Measurements from ENCODE around the gene HDAC4. TPM values are rescaled to one million over a fixed set of nuclear protein-coding genes. Genes with fewer than 3 reads are reported as not detected.
A peak's percentile ranks its signal among the peaks of the same experiment; 100 is the strongest.

The HDAC4 gene
- total RNA-seq, 2 experiments from 2014 or later: 25.2 to 65.1 TPM

DNA sequence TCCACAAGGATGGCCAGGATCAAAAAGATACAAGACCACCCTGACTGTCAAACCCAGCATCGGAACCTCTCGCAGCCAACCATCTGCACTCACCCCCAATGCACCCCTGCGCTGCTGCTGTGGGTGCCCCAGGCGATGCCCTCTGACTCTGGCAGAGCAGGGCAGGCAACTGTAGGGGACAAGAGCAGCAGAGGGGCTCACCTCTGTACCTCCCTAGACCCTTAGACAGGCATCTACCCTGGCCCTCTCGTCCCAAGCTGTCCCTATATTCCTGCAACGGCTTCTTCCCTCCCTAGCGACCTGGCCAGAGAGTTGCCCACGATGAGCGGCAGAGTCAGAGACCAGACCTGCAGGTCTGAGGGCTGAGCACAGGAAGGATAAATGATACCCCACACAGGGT lies 128.2 kb downstream of the HDAC4 start:
- peaks cover 8% of the 10 kb centered on the region for H3K36me3 Mint-ChIP-seq
- H3K4me3 Mint-ChIP-seq: no peak overlapping the region
- ATAC-seq (no peak), DNase-seq (peak; percentile 36)
- H3K27me3 Mint-ChIP-seq: peaks cover 8% of the 10 kb centered on the region
- no peak overlapping the region for H3K27ac Mint-ChIP-seq
- H3K4me1 Mint-ChIP-seq: peaks cover 82% of the 10 kb centered on the region
- CTCF ChIA-PET: interaction anchor here (1.0 to 1.1 kb wide), 2 partner anchors 49 to 56 kb away, joined by 3 to 4 read pairs; no protein-coding TSS in a partner anchor
- no peaks in the 10 kb centered on the region for H3K9me3 Mint-ChIP-seq (ENCODE audit: low read depth)

DNA sequence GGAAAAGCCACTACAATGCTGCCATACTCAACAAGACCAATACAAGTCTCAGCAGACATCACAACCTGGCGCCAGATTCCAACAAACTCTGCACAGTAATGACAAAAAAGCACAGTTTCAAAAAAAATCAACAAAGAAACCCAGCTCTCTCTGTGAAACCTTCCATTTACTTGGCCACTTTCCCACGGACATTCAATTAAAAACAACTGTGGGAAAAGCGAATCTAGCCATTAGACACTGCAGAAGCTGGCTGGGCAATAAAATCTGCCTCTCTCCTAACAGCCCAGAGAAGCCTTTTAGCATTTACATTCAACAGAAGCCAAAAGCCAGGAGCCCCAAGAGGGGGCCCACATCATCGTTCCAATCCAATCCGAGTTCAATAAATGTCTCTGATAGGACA lies 128.9 kb downstream of the HDAC4 start:
- Mint-ChIP-seq H3K4me3 (no peak overlapping the region), H3K36me3 (peaks cover 8% of the 10 kb centered on the region), H3K27ac (no peak overlapping the region), H3K4me1 (peaks cover 82% of the 10 kb centered on the region), H3K27me3 (peaks cover 8% of the 10 kb centered on the region), H3K9me3 (ENCODE audit: low read depth) (no peaks in the 10 kb centered on the region)
- DNase-seq (peak; percentile 23), ATAC-seq (no peak)
- CTCF ChIA-PET: no interaction called here

DNA sequence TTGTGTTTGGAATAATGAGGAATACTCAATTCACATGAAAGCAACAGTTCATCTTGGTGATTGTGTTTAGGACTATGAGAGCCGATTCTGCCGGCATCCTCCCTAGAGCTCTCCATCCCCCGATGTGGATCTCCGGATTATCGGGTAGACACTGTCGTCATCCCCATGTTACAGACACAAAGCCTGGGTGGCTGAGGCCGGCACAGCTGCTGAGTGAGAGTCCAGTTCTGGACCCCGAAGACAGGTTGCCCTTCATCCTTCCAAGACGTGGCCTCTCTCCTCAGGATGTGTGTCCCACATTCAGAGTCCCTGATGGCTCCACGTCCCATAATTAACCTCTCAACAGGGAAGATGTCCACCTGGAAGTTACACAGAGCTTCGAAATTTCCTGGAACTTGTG lies 129.3 kb downstream of the HDAC4 start:
- Mint-ChIP-seq H3K36me3 (peaks cover 8% of the 10 kb centered on the region), H3K9me3 (ENCODE audit: low read depth) (no peaks in the 10 kb centered on the region), H3K4me1 (peaks cover 82% of the 10 kb centered on the region), H3K4me3 (no peak overlapping the region), H3K27ac (no peak overlapping the region), H3K27me3 (peaks cover 8% of the 10 kb centered on the region)
- no peak for ATAC-seq
- DNase-seq: peak; percentile 37
- CTCF ChIA-PET: interaction anchor here (0.8 kb wide), 1 partner anchor 123 kb away, joined by 3 read pairs; no protein-coding TSS in a partner anchor

DNA sequence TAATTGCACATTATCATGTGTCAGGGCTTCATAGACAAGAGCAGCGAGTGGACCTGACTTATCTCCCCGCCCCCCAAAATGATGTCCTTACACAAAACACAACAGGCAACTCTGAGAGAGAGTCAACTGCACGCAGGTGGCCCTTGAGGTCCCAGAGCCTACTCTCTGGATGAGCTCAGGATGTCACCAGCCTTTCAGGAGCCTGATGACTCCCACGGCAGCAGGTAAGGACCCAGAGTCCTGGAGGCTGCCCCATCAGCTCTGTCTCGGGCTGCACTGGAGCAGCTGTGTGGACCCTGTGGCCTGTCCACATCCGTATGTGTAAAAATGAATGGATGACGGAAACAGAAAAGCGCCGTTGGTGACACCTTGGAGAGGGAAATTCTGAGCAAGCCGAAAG lies 130.9 kb downstream of the HDAC4 start:
- Mint-ChIP-seq H3K9me3 (ENCODE audit: low read depth) (no peaks in the 10 kb centered on the region), H3K4me3 (no peak overlapping the region), H3K27me3 (peaks cover 8% of the 10 kb centered on the region), H3K4me1 (peaks cover 83% of the 10 kb centered on the region), H3K36me3 (peaks cover 8% of the 10 kb centered on the region), H3K27ac (no peak overlapping the region)
- ATAC-seq: no peak
- CTCF ChIA-PET: interaction anchor here (3.4 kb wide), 1 partner anchor 18 kb away, joined by 18 read pairs; no protein-coding TSS in a partner anchor
- DNase-seq: peak; percentile 26

DNA sequence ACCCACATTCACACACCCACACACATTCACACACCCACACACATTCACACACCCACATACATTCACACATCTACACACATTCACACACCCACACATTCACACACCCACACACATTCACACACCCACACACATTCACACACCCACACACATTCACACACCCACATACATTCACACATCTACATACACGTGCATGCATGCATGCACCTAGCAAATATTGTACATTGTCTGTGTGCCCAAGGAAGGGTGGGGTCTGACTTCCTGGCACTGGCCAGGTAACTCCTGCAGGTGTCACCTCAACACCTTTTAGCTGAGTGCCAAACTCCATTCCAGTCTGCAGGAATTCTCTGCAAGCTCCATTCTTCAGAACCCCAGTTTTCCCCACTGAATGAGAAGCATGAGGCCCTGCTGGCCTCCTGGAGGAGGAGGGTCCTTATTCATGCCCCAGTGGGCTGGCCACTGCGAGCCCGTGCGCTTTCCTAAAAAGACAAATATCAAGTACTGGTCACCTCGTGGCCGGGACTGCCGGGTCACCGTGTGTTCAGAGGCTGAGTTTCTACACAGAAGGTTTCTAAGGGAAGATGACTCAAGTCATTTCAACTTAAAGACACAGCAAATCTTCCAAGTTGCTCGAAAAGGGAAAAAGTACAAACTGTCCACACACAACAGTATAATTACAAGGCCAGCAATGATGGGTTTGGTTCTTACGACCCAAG lies 131.5 kb downstream of the HDAC4 start:
- CTCF ChIA-PET: interaction anchor here (3.4 kb wide), 1 partner anchor 19 kb away, joined by 18 read pairs; no protein-coding TSS in a partner anchor
- Mint-ChIP-seq H3K36me3 (peaks cover 8% of the 10 kb centered on the region), H3K4me3 (no peak overlapping the region), H3K27ac (no peak overlapping the region), H3K27me3 (peaks cover 8% of the 10 kb centered on the region), H3K4me1 (peaks cover 84% of the 10 kb centered on the region), H3K9me3 (ENCODE audit: low read depth) (no peaks in the 10 kb centered on the region)
- DNase-seq: peak; percentile 36
- ATAC-seq: no peak

DNA sequence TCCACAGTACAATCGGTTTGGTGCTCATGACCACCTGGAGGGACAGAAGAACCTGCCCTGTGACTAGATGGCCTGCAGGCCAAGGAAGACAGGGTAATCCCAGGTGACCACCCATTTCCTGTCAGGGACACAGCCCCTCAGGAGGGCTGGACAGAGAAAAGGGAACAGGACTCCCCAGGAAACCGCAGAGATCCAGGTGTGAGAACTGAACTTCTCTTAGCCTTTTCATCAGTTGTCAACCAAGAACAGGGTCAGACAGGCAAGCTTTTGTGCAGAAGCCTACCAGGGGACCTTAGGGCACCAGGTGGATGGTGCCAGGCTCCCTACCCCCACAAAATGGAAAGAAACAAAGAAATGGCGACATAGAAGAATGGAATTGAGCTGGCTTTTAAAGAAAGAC lies 132.3 kb downstream of the HDAC4 start:
- peak; percentile 36 for DNase-seq
- H3K27ac Mint-ChIP-seq: peak overlapping the region; percentile 97

DNA sequence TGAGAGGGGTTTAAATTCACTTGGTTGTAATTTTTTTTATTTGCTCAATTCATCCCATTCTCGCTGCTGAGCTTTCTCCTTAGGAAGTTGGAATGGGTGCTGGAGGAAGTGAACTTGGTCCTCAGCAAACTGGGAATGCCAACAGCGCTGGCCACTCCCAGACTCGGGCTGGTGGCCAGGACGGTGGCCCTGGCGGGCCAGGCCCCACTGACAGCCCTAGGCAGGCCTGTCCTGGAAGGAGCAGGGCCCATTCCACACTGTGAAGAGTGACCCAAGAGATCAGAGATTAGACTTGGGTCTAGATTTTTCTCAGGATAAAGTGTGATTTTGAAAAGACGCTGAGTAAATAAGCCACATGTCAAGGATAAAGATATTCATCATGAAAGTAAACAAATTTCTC lies 132.7 kb downstream of the HDAC4 start:
- DNase-seq: peak; percentile 37
- Mint-ChIP-seq H3K4me1 (peaks cover 83% of the 10 kb centered on the region), H3K4me3 (peak overlapping the region; percentile 90), H3K27me3 (peaks cover 8% of the 10 kb centered on the region), H3K27ac (peak overlapping the region; percentile 97), H3K36me3 (peaks cover 8% of the 10 kb centered on the region), H3K9me3 (ENCODE audit: low read depth) (no peaks in the 10 kb centered on the region)
- no peak for ATAC-seq
- CTCF ChIA-PET: interaction anchor here (0.8 to 3.4 kb wide), 19 partner anchors 8 to 329 kb away, joined by 3 to 18 read pairs (median 7); partner anchors contain the start of gene HDAC4

More for the DNA sequence above, 132.3 kb downstream of the HDAC4 start:
- CTCF ChIA-PET: interaction anchor here (1.6 to 3.4 kb wide), 4 partner anchors 20 to 133 kb away, joined by 7 to 18 read pairs (median 14); partner anchors contain the start of gene HDAC4
- Mint-ChIP-seq H3K9me3 (ENCODE audit: low read depth) (no peaks in the 10 kb centered on the region), H3K36me3 (peaks cover 5% of the 10 kb centered on the region), H3K27me3 (peaks cover 8% of the 10 kb centered on the region), H3K4me1 (peaks cover 84% of the 10 kb centered on the region), H3K4me3 (no peak overlapping the region)
- ATAC-seq: no peak

DNA sequence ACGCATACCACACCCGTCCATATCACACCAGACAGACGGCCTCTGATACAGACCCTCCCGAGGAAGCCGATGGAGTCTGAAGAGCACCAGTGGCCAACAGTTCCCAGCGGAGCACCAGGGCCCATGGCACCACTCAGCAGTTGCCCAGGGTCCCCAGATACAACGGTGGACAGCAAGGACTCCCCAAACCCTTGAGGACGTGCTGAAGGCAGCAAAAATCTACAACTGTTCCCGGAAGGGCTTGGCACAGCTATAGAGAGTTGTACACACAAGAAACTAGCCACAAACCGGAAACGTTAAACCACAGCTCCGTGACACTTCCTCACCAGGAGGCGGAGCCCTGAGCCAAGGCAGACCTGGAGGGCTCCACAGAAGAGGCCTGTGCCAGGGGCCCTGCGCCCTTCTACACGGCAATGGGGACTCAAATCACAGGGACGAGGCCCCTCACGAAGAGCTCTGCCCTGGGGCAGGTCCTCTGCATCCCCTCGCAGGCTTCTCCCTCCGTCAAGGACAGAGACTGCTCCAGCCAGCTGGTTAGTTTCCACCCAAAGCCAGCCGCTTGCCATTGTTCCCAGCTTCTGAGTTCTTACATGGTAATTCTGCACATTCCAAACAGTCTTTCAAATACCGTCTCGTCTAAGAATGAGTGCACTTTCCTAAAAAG lies 133.4 kb downstream of the HDAC4 start:
- peak; percentile 82 for ATAC-seq
- H3K4me3 Mint-ChIP-seq: peak overlapping the region; percentile 90
- H3K27ac Mint-ChIP-seq: peak overlapping the region; percentile 97
- DNase-seq: peak; percentile 98
- H3K4me1 Mint-ChIP-seq: peaks cover 78% of the 10 kb centered on the region
- no peaks in the 10 kb centered on the region for H3K9me3 Mint-ChIP-seq (ENCODE audit: low read depth)
- peaks cover 10% of the 10 kb centered on the region for H3K36me3 Mint-ChIP-seq
- peaks cover 4% of the 10 kb centered on the region for H3K27me3 Mint-ChIP-seq
- CTCF ChIA-PET: interaction anchor here (0.8 to 3.4 kb wide), 23 partner anchors 8 to 329 kb away, joined by 3 to 18 read pairs (median 5); partner anchors contain the start of gene HDAC4

DNA sequence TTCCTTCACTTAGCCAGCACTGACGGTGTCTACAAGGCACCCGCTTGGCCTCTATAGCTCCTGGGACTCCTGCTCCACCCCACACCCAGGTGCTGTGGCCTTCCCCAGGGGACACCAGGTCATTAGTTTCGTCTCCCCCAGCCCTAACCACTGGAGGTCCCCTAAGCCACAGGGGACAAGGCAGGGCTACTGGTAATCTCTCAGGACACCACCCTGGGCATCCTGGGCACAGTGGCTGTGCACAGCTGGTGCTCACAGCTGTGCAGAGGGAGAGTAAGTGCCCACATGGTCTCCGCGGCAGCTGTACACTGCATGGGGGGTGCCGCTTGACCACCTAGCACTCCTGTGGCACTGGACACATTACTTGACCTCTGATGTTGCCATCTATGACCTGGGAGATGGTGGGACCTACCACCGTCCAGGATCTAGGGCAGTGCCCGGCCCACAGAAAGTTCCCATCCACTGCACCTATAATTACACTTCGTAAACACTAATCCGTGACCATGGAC lies 134.0 kb downstream of the HDAC4 start:
- ATAC-seq: no peak
- Mint-ChIP-seq H3K27me3 (peaks cover 4% of the 10 kb centered on the region), H3K9me3 (ENCODE audit: low read depth) (no peaks in the 10 kb centered on the region), H3K4me3 (peak overlapping the region; percentile 90), H3K4me1 (peaks cover 76% of the 10 kb centered on the region), H3K27ac (peak overlapping the region; percentile 97), H3K36me3 (peaks cover 10% of the 10 kb centered on the region)
- DNase-seq: peak; percentile 40
- CTCF ChIA-PET: interaction anchor here (0.9 to 3.4 kb wide), 23 partner anchors 9 to 330 kb away, joined by 3 to 18 read pairs (median 5); partner anchors contain the start of gene HDAC4

DNA sequence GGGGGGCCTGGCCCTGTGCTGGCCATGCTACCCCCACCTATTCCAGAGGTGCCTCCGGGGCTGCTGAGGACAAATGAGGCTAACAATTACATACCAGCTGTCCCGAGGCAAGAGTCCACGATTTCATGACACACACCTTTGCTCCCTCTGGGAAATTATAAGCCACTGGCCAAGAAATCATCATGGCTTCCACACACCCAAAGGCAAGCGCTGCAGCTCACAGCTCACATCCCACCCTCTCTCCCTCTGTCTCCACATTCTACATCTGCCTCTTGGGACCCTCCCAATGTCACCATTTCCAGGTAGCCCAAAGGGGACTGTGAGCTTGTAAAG lies 134.4 kb downstream of the HDAC4 start:
- CTCF ChIA-PET: interaction anchor here (1.1 to 3.4 kb wide), 9 partner anchors 19 to 131 kb away, joined by 3 to 18 read pairs (median 9); no protein-coding TSS in a partner anchor

DNA sequence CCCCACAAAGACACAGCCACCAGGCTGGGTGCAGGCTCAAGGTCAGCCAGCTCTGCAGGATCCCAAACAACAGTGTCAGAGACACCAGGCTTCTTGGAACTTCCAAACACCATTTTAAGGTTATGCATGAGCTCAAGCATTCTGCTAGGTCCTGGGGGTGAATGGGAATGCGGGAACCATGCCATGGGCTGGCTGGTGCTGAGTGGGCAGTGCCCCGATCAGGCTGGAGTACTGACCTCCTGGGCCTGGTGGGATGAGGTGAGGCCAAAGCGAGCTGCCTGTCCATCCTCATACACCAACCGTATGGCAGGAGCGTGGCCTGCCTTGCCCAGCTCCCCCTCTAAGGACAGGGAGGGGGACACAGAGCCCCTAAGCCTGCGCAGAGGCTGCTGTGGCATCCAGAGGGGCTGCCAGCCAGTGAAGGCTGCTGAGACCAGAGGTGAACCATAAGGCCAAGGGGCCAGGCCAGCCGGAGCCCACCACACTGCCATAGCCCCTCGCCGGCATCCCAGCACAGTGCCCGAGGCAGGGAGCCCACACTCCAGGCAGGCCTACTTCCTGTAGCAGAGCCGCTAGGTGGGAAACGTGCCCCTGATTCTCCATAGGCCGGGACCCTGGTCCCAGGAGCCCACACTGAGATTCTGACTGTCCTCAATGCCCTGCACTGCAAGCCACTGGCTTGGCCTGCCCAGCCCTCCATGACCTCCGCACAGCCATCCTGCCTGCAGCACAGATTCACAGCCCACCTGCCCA lies 135.0 kb downstream of the HDAC4 start:
- H3K27me3 Mint-ChIP-seq: peaks cover 2% of the 10 kb centered on the region
- H3K4me3 Mint-ChIP-seq: peak overlapping the region; percentile 90
- DNase-seq (peak; percentile 41), ATAC-seq (no peak)
- H3K27ac Mint-ChIP-seq: peak overlapping the region; percentile 97
- CTCF ChIA-PET: interaction anchor here (0.7 to 2.9 kb wide), 10 partner anchors 14 to 131 kb away, joined by 3 to 18 read pairs (median 6); no protein-coding TSS in a partner anchor
- H3K4me1 Mint-ChIP-seq: peaks cover 81% of the 10 kb centered on the region
- H3K36me3 Mint-ChIP-seq: peaks cover 9% of the 10 kb centered on the region
- no peaks in the 10 kb centered on the region for H3K9me3 Mint-ChIP-seq (ENCODE audit: low read depth)

More for the DNA sequence above, 134.4 kb downstream of the HDAC4 start:
- Mint-ChIP-seq H3K36me3 (peaks cover 9% of the 10 kb centered on the region), H3K9me3 (ENCODE audit: low read depth) (no peaks in the 10 kb centered on the region), H3K27ac (peak overlapping the region; percentile 97), H3K4me3 (peak overlapping the region; percentile 90), H3K27me3 (peaks cover 3% of the 10 kb centered on the region), H3K4me1 (peaks cover 75% of the 10 kb centered on the region)
- no peak for ATAC-seq
- DNase-seq: no peak

DNA sequence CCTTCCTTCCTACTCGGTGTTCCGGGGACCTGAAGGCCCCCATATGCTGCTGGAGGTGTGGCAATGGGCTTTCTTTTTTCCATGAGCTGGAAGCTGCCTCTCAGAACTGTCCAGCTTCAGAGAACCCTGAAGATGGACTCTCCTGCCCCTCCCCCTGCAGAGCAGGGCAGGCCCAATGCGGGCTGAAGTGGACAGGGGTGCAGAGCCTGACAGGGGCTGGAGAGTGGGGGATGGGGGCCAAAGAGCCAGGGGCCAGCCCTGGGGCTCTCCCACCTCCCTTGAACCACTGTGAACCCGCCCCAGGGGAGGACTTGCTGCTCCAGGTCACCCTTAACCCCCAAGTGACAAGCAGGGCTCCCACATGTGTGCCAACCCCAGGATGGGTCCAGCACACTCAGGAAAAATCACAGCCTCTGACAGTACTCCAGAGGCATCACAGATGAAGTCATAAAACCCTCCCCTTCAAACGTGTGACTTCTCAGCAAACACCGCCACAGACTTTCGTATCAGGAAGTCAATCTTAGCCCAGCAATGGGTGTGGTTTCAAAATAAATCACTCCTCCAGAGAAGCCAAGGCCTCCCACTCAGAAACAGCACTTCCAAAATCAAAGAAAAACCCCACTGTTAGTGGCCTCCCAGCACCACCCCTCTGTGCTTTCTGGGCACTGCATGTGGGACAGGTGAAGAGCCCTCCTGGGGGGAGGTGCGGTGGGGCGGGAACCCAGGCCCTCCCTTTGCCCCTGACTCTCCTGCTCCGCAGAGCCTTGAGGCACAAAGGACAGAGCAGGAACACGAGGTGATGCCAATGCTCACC lies 135.8 kb downstream of the HDAC4 start:
- no peaks in the 10 kb centered on the region for H3K9me3 Mint-ChIP-seq (ENCODE audit: low read depth)
- peak overlapping the region; percentile 90 for H3K4me3 Mint-ChIP-seq
- ATAC-seq (peak; percentile 71), DNase-seq (peak; percentile 86)
- peak overlapping the region; percentile 94 for H3K27ac Mint-ChIP-seq
- CTCF ChIA-PET: interaction anchor here (0.7 to 2.9 kb wide), 11 partner anchors 15 to 132 kb away, joined by 3 to 12 read pairs (median 4); no protein-coding TSS in a partner anchor
- peaks cover under 1% of the 10 kb centered on the region for H3K27me3 Mint-ChIP-seq
- H3K4me1 Mint-ChIP-seq: peaks cover 85% of the 10 kb centered on the region
- H3K36me3 Mint-ChIP-seq: peaks cover 9% of the 10 kb centered on the region

All from activated CD8-positive, alpha-beta memory T cell treated with anti-CD3 and anti-CD28 coated beads, Interleukin-2, amount 10 ng/mL, durations not matched to agents 7 days and 5 days (primary cell).